T-helper 1 cell (primary cell): ENCODE results near the gene PDE1C.
A peak's percentile ranks its signal among the peaks of the same experiment; 100 is the strongest.

Experiments used
- DNase-seq, 5 donors: peaks; one replicate each; pipeline ENCODE4 v3.0.0-alpha.2; 2012 to 2020

PDE1C gene

DNA sequence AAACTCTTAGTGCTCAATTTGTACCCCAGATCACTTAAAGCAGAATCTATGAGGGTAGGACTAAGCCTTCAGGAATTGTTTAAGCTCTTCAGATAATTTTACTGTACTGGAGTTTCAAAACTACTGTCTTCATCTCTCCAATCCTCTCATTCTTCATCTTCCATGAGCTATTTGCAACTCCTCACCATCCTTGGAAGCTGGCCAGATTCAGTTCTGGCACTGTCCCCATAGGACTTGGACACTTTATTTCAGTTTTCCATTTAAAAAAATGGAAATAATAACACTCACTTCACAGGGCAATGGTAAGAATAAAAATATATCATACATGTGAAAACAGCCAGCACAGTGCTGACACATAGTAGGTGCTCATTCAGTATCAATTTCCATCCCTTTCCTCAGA is 308.6 kb downstream of the PDE1C start:
- no peak for DNase-seq

- no peak for DNase-seq
Observed at GRCh38 chr7:31758755-31759154, 311.5 kb downstream of the PDE1C start.

DNA sequence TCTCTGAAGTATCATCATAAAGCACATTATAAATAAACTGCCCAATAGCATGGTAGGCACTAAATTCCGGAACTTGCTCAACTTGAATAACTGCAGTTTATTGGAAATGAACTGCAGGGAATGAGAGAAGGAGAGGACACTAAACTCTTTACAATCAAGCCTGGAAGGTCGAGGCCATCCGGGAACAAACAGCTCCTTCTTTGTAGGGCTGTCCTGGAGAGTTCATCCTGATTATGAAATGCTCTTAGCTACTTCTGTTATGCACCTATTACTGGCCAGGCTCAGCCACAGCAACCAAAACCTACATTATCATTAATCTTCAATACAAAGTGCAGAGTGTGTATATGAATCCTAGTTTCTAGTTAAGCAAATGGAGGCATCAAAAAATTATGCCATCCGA is 318.5 kb downstream of the PDE1C start:
- DNase-seq: no peak

GRCh38 chr7:31748084-31748483 is 322.1 kb downstream of the PDE1C start:
- DNase-seq: no peak

- no peak for DNase-seq
Observed at GRCh38 chr7:31747553-31747952, 322.7 kb downstream of the PDE1C start.

DNA sequence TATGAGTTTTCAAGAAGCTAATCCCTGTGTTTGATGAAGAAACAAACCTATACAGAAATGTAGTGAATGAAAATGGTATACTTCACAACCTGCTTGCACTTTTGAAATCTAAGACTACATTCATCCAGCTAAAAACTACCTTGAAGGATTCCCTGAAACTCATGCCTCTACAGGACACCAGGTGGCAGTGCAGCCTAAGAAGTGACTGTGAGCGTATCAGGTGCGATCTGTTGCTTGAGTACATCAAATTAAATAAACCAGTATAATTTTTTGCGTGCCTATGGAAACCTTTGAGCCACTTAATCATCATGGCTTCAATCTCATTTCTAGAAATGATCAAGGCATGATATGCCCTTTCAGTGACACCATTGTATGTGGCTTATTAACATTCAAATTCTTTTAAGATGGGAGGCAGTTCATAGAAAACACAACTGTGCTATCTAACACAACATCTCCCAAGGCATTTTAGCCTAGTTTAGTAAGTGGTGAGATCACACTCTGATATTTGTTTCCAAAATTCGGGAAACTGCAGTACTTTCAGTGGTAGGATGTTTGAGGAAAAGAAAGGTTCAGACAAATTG is 325.8 kb downstream of the PDE1C start:
- DNase-seq: peak in 2 of 5 donors; percentile 1 to 18

DNA sequence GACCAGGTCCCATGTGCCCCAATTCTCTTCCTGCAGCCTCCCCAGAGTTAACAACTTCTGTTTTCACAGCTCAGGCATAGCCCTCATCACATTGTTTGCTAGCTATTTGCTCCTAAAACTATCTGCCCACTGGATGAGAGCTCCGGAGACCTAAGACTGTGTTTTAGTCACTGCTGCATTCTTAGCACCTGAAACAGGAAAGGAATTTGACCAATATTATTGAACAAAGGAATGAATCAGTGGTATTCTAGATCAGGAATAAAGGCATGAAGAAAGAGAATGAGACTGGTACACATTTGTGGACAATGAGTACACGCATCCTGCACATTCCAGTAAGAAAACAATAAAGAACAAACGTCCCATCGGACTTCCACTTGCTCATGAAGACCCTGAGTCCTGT is 328.4 kb downstream of the PDE1C start:
- DNase-seq: no peak

DNA sequence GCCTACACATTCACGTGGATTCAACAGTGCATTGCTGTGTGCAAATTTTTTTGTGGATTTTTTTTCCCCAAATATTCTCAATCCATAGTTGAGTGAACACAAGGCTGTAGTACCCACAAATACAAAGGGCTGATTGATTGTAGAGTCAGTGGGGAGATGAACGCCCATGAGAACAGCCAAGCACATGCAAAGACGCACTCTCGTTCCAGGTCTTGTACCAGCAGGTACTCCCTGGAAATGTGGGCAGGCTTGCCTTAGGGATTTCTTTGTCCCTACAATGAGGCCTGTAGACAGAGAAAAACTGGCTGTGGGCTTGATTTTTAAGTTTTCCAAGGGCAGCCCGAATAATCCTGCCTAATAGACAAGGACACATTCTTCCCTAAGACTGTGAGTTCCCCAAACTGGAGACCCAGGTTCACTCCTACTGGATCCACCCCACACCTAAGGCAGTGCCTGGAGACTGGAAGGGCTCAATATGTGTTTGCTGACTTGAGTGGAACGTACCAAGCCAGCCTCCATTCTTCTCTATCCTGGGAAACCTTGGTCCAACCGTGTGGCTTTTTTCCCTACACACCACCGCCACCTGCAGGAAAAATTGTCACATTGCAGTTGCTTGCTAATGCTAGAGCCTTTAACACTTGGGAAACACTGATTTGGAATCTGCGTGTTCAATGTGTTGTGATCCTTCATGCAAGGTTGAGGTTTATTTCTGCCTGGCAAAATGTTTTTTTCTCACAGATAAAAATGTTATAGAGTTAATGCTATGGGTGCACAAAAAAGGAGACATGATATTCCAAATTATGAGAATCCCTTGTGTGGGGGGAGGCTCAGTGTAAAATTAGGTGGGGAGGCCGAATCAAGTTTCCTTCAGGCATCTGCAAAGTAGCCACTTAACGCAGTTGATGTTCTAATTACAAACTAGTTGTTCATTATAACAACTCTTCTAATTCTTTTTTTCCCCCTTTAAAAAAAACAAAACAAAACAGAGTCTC is 333.9 kb downstream of the PDE1C start:
- DNase-seq: peak in 1 of 5 donors; percentile 2

GRCh38 chr7:31734456-31734855 is 335.8 kb downstream of the PDE1C start:
- DNase-seq: no peak

DNA sequence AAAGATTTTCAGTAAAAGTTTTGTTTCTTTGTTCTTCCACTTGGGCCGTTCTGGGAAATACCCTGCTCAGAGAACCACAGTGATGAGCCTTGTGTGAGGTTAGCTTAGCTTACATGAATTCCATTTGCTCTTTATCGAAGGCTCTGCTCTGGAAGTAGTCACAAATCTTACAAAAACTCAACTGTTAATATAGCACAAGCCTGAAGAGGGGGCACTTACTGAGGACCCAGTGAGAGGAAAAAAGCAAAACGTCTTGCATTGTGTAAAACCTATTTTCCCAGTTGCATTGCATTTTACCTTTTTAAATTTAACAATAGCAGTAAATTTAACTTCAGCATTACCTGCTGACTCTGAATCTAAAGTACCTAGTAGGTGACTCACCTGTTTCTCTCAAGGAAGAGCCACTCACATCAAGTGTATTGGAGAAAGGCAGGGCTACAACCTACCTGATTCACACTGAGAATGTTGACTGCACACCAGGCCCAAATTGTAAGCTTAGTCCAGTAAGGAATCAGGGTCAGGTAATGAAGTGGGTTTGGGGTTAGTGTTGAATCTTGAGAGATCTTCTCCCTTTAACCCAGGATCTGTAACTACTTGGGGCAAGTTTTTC is 340.9 kb downstream of the PDE1C start:
- no peak for DNase-seq

DNA sequence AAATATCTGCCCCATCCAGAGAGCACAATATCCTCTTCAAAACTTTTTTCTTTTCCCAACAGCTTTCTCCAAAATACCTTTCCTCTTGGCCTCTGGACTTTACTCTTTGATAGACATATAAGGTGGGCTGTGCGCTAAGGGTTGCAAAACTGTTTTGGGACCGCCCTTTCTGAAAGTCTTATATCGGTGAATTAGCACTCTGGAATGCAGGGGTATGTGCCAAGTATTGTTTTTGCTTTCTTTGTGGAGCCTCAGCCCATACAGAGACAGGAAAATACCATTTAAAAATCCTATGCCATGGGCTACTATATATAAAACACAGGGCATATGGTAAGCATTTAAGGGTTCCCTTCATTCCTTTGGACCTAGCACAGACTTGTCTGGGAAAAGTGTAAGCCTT is 345.5 kb downstream of the PDE1C start:
- no peak for DNase-seq

- DNase-seq: no peak
Observed at GRCh38 chr7:31720366-31720765, 349.8 kb downstream of the PDE1C start.

DNA sequence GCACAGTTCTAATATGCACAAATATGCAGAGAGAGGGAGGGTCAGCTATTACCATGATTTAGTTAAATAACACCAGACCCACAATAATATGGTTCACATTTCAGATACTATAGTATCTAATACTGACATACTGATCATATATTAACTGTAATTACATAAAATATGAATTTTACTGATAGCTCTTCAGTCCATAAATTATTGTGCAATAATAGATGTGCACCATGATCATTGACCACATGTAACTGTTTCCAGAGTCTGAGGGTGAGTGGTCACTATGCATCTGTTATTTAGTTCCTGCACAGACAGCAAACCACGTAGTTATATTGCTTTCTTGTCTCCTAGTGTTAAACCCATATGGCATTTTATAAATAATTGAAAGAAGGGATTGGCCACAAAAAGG is 353.9 kb downstream of the PDE1C start:
- no peak for DNase-seq

DNA sequence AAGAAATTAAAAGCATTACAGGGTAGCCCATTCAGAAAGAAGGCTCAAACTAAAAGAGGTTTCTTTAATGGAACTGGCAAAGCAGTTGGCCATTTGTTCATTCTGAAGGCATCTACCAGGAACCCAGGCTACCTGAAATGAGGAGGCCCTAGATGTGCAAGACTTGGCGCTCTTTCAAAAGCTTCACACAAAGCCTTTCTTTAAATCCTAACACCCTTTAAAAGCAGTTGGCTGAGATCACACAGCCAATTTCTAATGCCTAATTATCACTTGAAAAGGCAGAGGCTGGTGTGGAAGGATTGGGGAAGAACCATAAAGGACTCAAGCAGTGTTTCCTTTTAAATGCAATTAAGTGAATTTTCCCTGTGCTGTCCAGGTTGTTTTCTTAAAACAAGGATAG is 360.0 kb downstream of the PDE1C start:
- DNase-seq: no peak

DNA sequence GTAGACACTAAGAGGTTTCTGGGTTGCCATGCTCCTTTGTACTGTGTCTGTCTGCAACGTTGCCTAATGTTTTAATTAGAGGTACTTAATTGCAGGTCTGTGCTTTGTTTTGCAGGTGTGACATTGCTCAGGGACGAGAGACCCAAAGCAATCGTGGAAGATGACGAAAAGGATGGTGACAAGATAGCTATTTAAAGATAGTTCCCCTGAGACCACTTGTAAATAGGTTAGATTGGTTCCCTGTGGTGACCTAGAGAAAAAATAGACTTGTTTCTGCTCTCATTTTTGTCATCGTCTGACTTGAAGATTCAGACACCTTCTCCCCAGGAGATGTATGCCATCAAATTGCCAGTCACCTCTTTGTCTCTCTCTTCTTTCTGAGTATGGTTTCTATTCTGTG is 363.1 kb downstream of the PDE1C start:
- DNase-seq: no peak

GRCh38 chr7:31705377-31705776 is 364.8 kb downstream of the PDE1C start:
- no peak for DNase-seq

DNA sequence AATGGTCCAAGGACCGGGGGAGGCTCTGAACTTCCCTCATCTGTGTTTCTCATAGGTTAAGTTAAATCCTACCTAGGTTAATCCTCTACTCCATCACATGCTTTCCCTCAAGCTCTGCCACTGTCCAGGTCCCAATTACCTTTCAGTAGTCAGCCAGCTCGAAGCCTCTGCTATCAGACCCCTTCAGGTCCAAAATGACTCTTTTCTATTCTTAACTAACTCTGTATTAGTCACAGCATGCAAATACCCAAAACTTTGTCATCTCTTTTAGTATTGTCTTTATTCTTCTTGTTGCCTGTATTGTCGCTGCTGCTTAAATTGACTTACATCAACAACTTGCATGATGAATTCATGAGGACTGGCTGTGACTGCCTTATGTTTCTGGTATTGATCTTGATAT is 367.9 kb downstream of the PDE1C start:
- DNase-seq: no peak
